Measurements from ENCODE around the gene CRTC3. TPM values are rescaled to one million over a fixed set of nuclear protein-coding genes. Genes with fewer than 3 reads are reported as not detected.
"Not testable (repeated sequence)": the region's sequence is repeated elsewhere in the genome, so short reads cannot be mapped to it uniquely, and the experiment has no call there.

Gene CRTC3
- total and polyA plus RNA-seq, 2 of the 4 experiments (the other 2 are of a cell fraction) = 4.7 to 14.8 TPM

DNA sequence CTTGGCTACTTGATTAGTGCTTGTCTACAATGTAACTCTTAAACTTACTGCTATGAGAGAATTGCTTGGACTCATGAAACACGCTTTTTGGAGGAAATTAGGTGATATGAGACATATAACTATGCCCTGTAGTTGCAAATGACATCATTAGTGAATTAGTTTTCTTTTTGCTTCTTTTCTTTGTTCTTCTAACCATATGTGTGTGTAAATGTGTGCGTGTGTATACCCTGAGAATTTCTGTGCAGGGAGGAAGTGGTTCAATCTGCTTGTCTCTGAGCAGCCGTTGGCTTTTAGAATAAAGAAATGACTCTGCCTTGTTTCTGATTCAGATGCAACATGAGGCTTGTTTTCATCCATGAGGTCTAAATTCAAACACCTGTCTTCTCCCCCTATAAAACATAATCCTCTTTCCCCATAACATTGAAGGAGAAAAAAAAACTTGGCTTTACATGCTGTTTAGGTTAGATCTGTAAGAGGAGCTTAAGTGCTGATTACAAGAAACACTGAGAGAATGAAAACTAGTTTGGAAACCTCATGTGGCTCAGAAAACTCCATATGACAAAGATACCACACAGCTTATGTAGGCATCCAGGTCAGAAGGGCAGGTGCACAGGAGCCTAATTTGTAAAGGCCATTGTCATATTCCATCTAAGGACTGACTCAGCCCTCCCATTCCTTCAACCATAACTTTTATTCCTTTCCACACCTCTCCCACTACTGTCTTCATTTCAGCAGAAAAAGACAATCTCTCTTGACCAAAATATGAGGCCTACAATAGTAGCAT is 156.9 kb downstream of the CRTC3 start:
- Histone ChIP-seq H3K4me3 (ENCODE audit: insufficient read depth, low read depth, low read length) (no peak overlapping the region), H2BK20ac (ENCODE audit: low read depth, low read length) (no peak overlapping the region), H2BK5ac (ENCODE audit: low read depth, low read length, poor library complexity, severe bottlenecking) (no peak overlapping the region), H3K36me3 (ENCODE audit: control insufficient read depth, insufficient read depth, low read length) (no peaks in the 10 kb centered on the region), H3K14ac (replicated peaks; ENCODE audit: low read depth, low read length) (0 out of 2 replicates have a peak overlapping the region, but pooled peaks have one; percentile 11), H2BK120ac (ENCODE audit: low read depth, low read length) (no peak overlapping the region), H2BK15ac (ENCODE audit: low read depth, low read length) (no peak overlapping the region), H3K27ac (ENCODE audit: insufficient read depth, low read length) (no peak overlapping the region), H2AFZ (replicated peaks; ENCODE audit: low read length, poor library complexity) (no peak overlapping the region), H3K9me3 (ENCODE audit: control insufficient read depth, insufficient read depth, low read length) (no peaks in the 10 kb centered on the region), H4K91ac (ENCODE audit: insufficient read depth, low read depth, low read length) (no peak overlapping the region), H3K4me2 (ENCODE audit: low read depth, low read length) (no peak overlapping the region), H3K9ac (ENCODE audit: low read depth, low read length) (no peak overlapping the region), H3K27me3 (ENCODE audit: control insufficient read depth, insufficient read depth, low read length) (no peaks in the 10 kb centered on the region), H2AK5ac (ENCODE audit: low read depth, low read length) (no peak overlapping the region), H3K4me1 (ENCODE audit: control insufficient read depth, insufficient read depth, low read length) (peaks cover 7% of the 10 kb centered on the region), H3K56ac (ENCODE audit: extremely low read depth, insufficient read depth, low read length) (no peak overlapping the region), H3K79me1 (ENCODE audit: low read depth in 1 of 2, low read length in 2 of 2) (no peaks in the 10 kb centered on the region), H4K20me1 (ENCODE audit: insufficient read depth, low read length) (no peaks in the 10 kb centered on the region), H3K4ac (ENCODE audit: low read depth, low read length) (no peak overlapping the region), H3K9me1 (ENCODE audit: insufficient read depth, low read length) (no peaks in the 10 kb centered on the region), H3K23ac (ENCODE audit: low read depth, low read length) (no peak overlapping the region), H4K5ac (ENCODE audit: low read depth, low read length) (no peak overlapping the region), H3K18ac (ENCODE audit: low read depth, low read length) (no peak overlapping the region), H2AK9ac (replicated peaks; ENCODE audit: low read depth, low read length, poor library complexity) (no peak overlapping the region), H4K8ac (ENCODE audit: low read depth in 2 of 2, low read length in 2 of 2) (no peak overlapping the region)
- dilution Hi-C loops (cut with HindIII; ENCODE audit: low sequenced_read_pairs, unreplicated experiment) = no loop called here
- ATAC-seq (ENCODE audit: low read depth) (no peak), DNase-seq (peak; percentile 31)
- BruUV-seq (replicated peaks) = no TSS peak
- TF ChIP-seq MAZ (IDR thresholded peaks at IDR 0.05; ENCODE audit: borderline replicate concordance, low read depth, low read length) = no peak
- no peak for TF ChIP-seq CEBPB (IDR thresholded peaks at IDR 0.05; ENCODE audit: low read depth, low read length)
- CTCF ChIA-PET = interaction anchor here (1.6 kb wide), 1 partner anchor 39 kb away, joined by 4 read pairs; no protein-coding TSS in a partner anchor
- WGBS, 2 experiments (ENCODE audit: extremely low coverage in 2 of 2, insufficient read length in 1 of 2) = no CpG with 5 or more reads among the region's 3 CpGs
- POLR2A ChIA-PET (ENCODE audit: unreplicated experiment) = no interaction called here
- in situ Hi-C loops (cut with MboI; ENCODE audit: low sequenced_read_pairs) = no loop called here
- intact Hi-C loops (cut with micrococcal nuclease) = no loop called here

DNA sequence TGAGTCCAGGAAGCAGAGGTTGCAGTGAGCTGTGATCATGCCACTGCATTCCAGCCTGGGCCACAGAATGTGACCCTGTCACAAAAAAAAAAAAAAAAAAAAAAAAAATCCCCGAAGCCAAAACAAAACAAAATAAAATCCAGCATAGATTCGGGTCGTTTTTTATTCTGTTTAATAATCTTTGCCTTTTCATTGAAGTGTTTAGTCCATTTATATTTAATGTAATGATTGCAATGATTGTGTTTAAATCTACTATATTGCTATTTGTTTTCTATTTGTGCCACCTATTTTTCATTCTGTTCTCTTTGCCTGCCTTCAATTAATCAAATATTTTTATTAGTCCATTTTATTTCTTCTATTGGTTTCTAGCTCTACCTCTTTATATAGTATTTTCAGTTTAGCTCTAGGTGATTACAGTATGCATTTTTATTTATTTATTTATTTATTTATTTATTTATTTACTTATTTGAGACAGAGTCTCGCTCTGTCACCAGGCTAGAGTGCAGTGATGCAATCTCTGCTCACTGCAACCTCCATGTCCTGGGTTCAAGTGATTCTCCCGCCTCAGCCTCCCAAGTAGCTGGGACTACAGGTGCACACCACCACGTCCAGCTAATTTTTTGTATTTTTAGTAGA is 159.7 kb downstream of the CRTC3 start:
- H3K56ac ChIP-seq (ENCODE audit: extremely low read depth, insufficient read depth, low read length); H2BK20ac ChIP-seq (ENCODE audit: low read depth, low read length); CTCF ChIA-PET; H3K9ac ChIP-seq (ENCODE audit: low read depth, low read length); H3K4me3 ChIP-seq (ENCODE audit: insufficient read depth, low read depth, low read length); dilution Hi-C loops (cut with HindIII; ENCODE audit: low sequenced_read_pairs, unreplicated experiment); H3K18ac ChIP-seq (ENCODE audit: low read depth, low read length); DNase-seq; H3K4ac ChIP-seq (ENCODE audit: low read depth, low read length); H2BK15ac ChIP-seq (ENCODE audit: low read depth, low read length); H2AFZ ChIP-seq (replicated peaks; ENCODE audit: low read length, poor library complexity); in situ Hi-C loops (cut with MboI; ENCODE audit: low sequenced_read_pairs); intact Hi-C loops (cut with micrococcal nuclease); H3K9me1 ChIP-seq (ENCODE audit: insufficient read depth, low read length); H3K79me1 ChIP-seq (ENCODE audit: low read depth in 1 of 2, low read length in 2 of 2); H3K27me3 ChIP-seq (ENCODE audit: control insufficient read depth, insufficient read depth, low read length); POLR2A ChIA-PET (ENCODE audit: unreplicated experiment); H2BK120ac ChIP-seq (ENCODE audit: low read depth, low read length); H3K14ac ChIP-seq (replicated peaks; ENCODE audit: low read depth, low read length); H4K5ac ChIP-seq (ENCODE audit: low read depth, low read length); H3K9me3 ChIP-seq (ENCODE audit: control insufficient read depth, insufficient read depth, low read length); H4K20me1 ChIP-seq (ENCODE audit: insufficient read depth, low read length); H3K36me3 ChIP-seq (ENCODE audit: control insufficient read depth, insufficient read depth, low read length); H3K4me2 ChIP-seq (ENCODE audit: low read depth, low read length); H2AK5ac ChIP-seq (ENCODE audit: low read depth, low read length); H2AK9ac ChIP-seq (replicated peaks; ENCODE audit: low read depth, low read length, poor library complexity); BruUV-seq (replicated peaks); H4K91ac ChIP-seq (ENCODE audit: insufficient read depth, low read depth, low read length); H2BK5ac ChIP-seq (ENCODE audit: low read depth, low read length, poor library complexity, severe bottlenecking); ATAC-seq (ENCODE audit: low read depth); H3K23ac ChIP-seq (ENCODE audit: low read depth, low read length); H4K8ac ChIP-seq (ENCODE audit: low read depth in 2 of 2, low read length in 2 of 2); H3K27ac ChIP-seq (ENCODE audit: insufficient read depth, low read length); H3K4me1 ChIP-seq (ENCODE audit: control insufficient read depth, insufficient read depth, low read length): not testable (repeated sequence)
- WGBS, 2 experiments (ENCODE audit: extremely low coverage in 2 of 2, insufficient read length in 1 of 2) = no CpG with 5 or more reads among the region's 6 CpGs
